WI38 (cell line): Measurements from ENCODE around the gene DGKQ.

ENCODE experiments used
- H3K4me3 ChIP-seq: 2 replicates; pipeline ENCODE4 v1.5.1; 2011; ENCODE audit warnings: low read depth, mild to moderate bottlenecking, control low read depth, low read length
- CTCF ChIP-seq: IDR thresholded peaks from 2 replicates; pipeline ENCODE4 v1.5.1; 2012; ENCODE audit warnings: low read depth, mild to moderate bottlenecking, control low read depth, low read length

DGKQ gene

GRCh38 chr4:991451-992296 is 18.3 kb upstream of the DGKQ start:
- no peak for TF ChIP-seq CTCF
- H3K4me3 ChIP-seq: no peak overlapping the region

GRCh38 chr4:990746-991367 is 17.5 kb upstream of the DGKQ start:
- no peak for TF ChIP-seq CTCF
- H3K4me3 ChIP-seq: no peak overlapping the region

- no peak for TF ChIP-seq CTCF
- H3K4me3 ChIP-seq: no peak overlapping the region
These were observed 16.5 kb upstream of the DGKQ start for GRCh38 chr4:989722-990471.

- no peak overlapping the region for H3K4me3 ChIP-seq
- no peak for TF ChIP-seq CTCF
These were observed 15.7 kb upstream of the DGKQ start for GRCh38 chr4:988726-989721.

- H3K4me3 ChIP-seq: peak overlapping the region; percentile 70
- no peak for TF ChIP-seq CTCF
These were observed 14.5 kb upstream of the DGKQ start for GRCh38 chr4:987624-988513.

- H3K4me3 ChIP-seq: peak within 1 kb of the TSS; percentile 70
- TF ChIP-seq CTCF: peak; percentile 29; the same call in 1 of the 2 replicates
These were observed 13.7 kb upstream of the DGKQ start, which contains the start of gene IDUA for GRCh38 chr4:986879-987623. IDUA (plus strand) TSS chr4:987044; CDS start chr4:987085, 41 bp downstream.
